ENCODE results near the gene MB. TPM values are rescaled to one million over a fixed set of nuclear protein-coding genes. Genes with fewer than 3 reads are reported as not detected.

Gene MB
- total and polyA plus RNA-seq, 5 donors from 2014 or later, result not detected

DNA sequence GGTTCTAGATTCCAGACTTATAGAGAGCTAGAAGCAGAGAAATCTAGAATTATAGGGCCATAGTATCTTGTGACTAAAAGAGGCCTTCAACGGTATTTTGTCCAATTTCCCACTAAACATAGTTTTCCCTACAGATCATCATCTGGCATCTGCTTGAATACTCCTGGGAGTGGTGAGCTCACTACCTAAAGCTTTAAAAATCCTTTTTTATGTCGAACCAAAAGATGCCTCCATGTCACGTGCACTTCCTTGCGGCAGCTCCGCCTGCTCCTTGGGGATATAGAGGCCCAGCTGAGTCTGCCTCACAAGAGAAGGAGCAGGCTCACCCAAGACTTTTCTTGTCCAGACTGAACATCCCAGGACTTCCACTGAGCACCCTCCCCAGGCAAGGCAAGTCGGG, 4.3 kb upstream of the MB start:
- DNase-seq, result no peak
- Histone ChIP-seq H3K9me3 (ENCODE audit: control insufficient read depth in 2 of 2, low read length in 2 of 2) (no peaks in the 10 kb centered on the region), H3K27me3 (ENCODE audit: control insufficient read depth, insufficient read depth, low read length) (peaks cover 5% of the 10 kb centered on the region), H3K36me3 (ENCODE audit: control insufficient read depth, insufficient read depth, low read length) (no peaks in the 10 kb centered on the region), H3K27ac (ENCODE audit: insufficient read depth, low read length, poor library complexity, severe bottlenecking) (no peak overlapping the region), H3K4me3 (ENCODE audit: low read depth, low read length) (no peak overlapping the region), H3K4me1 (ENCODE audit: control insufficient read depth, insufficient read depth, low read length, poor library complexity, severe bottlenecking) (no peaks in the 10 kb centered on the region)
- Mint-ChIP-seq H3K4me1 (peaks cover 0 to 4% (median 3%) of the 10 kb centered on the region in 4 donors), H3K27ac (peak overlapping the region in 1 of 3 donors; percentile 57), H3K4me3 (no peak overlapping the region), H3K27me3 (peaks cover 12% of the 10 kb centered on the region), H3K36me3 (no peaks in the 10 kb centered on the region), H3K9me3 (peaks cover 0 to 2% (median 0%) of the 10 kb centered on the region in 7 donors)
- no peak for ATAC-seq (ENCODE audit: low read depth in 2 of 2)

DNA sequence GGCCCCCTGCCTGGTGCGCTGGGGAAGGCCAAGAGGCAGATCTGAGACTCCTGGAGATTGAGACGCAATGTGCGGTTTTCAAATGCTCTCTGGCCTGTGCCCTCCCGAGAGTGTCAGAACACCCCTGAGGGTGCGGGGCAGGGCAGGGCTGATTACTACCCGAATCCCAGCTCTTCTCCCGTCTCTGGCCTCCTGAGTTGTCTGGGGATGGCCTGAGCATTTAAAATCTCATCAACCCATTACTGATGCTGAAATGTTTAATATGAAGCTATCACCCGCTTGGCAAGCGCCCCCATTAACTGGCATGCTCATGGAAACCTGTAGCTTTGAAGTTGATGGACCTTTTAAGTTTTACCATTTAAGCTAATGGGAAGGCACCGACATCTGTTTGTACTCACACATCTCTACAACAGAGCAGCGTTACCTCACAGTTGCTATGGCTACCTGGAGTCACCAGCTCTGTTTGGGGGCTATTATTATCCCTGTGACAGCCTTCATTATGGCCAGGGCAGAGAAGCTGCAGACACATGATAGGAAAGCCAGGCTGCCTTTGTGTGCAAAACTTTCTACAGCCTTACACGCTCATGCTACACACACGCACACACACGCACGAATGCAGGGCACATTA, 3.6 kb upstream of the MB start:
- no peak overlapping the region for H3K4me3 ChIP-seq (ENCODE audit: low read depth, low read length)
- ATAC-seq (ENCODE audit: low read depth in 2 of 2), result no peak
- peaks cover 5% of the 10 kb centered on the region for H3K27me3 ChIP-seq (ENCODE audit: control insufficient read depth, insufficient read depth, low read length)
- Mint-ChIP-seq H3K36me3 (no peaks in the 10 kb centered on the region), H3K27ac (no peak overlapping the region), H3K9me3 (peaks cover 0 to 1% (median 0%) of the 10 kb centered on the region in 7 donors), H3K4me1 (peaks cover 0 to 8% (median 3%) of the 10 kb centered on the region in 4 donors), H3K4me3 (no peak overlapping the region), H3K27me3 (peaks cover 9% of the 10 kb centered on the region)
- no peaks in the 10 kb centered on the region for H3K9me3 ChIP-seq (ENCODE audit: control insufficient read depth in 2 of 2, low read length in 2 of 2)
- no peaks in the 10 kb centered on the region for H3K4me1 ChIP-seq (ENCODE audit: control insufficient read depth, insufficient read depth, low read length, poor library complexity, severe bottlenecking)
- H3K27ac ChIP-seq (ENCODE audit: insufficient read depth, low read length, poor library complexity, severe bottlenecking), result no peak overlapping the region
- no peaks in the 10 kb centered on the region for H3K36me3 ChIP-seq (ENCODE audit: control insufficient read depth, insufficient read depth, low read length)
- DNase-seq, result no peak

DNA sequence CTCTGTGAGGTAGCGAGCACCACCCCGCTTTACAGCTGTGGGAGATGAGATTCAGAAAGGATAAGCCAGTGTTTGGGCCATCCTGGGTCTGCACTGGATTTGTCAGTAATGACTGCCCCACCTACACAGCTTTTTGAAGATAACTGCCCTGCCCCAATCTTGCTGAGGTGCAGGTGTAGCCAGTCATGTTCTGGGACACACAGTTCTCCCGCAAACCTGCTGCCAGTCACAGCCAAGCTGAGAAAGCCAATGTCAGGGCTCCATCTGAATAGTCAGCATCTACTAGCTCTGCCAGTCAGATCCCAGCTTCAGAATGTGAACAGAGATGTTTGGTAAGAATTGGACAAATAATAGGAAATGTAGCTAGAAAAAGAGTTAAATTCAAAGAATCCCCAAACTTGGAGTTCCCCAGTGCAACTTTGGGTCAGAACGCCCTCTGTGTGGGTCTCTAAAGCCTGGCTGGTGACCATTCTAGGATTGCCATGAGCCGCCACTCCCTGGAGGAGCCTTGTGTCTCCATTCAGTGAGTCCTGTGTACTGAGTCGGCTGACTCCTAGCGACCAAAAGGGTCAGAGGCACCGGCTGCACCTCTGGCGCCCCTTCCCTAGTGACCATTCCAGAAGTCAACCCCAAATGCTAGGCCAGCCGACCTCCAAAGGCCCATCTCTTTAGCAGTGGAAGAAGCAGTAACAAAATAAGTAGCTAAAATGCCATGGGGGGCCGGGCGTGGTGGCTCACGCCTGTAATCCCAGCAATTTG, 2.4 kb upstream of the MB start:
- peaks cover 0 to 11% (median 3%) of the 10 kb centered on the region in 4 donors for H3K4me1 Mint-ChIP-seq

DNA sequence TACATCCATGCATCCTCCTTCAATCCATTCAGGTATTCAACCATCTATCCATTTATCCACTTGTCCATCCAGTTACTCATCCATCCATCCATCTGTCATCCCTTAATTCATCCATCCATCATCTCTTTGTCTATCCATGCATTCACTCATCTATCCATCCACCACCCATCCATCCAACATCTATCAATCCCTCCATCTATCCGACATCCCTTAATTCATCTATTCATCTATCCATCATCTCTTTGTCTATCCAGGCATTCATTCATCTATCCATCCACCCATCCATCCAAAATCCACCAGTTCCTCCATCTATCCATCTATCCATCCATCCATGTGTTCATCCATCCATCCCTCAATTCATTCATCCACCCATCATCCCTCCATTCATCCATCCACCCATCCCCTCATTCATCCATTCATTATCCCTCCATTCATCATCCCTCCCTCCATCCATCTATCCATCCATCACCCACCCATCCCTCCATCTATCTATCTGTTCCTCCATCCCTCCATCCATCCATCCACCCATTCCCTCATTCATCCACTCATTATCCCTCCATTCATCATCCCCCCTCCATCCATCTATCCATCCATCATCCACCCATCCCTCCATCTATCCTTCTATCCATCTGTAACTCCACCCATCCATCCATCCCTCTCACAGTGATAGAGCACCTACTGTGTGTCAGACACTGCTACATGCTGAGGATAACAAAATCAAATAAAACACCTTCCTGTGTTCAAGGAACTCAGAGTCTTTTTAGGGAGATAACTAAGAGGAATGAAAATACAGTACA, 1.5 kb upstream of the MB start:
- Mint-ChIP-seq H3K9me3 (peaks cover 0 to 1% (median 0%) of the 10 kb centered on the region in 7 donors), H3K27me3 (no peaks in the 10 kb centered on the region), H3K4me3 (no peak overlapping the region), H3K36me3 (no peaks in the 10 kb centered on the region), H3K27ac (no peak overlapping the region), H3K4me1 (peaks cover 0 to 11% (median 3%) of the 10 kb centered on the region in 4 donors)
- no peaks in the 10 kb centered on the region for H3K27me3 ChIP-seq (ENCODE audit: control insufficient read depth, insufficient read depth, low read length)
- H3K36me3 ChIP-seq (ENCODE audit: control insufficient read depth, insufficient read depth, low read length), result no peaks in the 10 kb centered on the region
- no peaks in the 10 kb centered on the region for H3K4me1 ChIP-seq (ENCODE audit: control insufficient read depth, insufficient read depth, low read length, poor library complexity, severe bottlenecking)
- no peak overlapping the region for H3K27ac ChIP-seq (ENCODE audit: insufficient read depth, low read length, poor library complexity, severe bottlenecking)
- no peak overlapping the region for H3K4me3 ChIP-seq (ENCODE audit: low read depth, low read length)
- ATAC-seq (ENCODE audit: low read depth in 2 of 2), result no peak
- no peaks in the 10 kb centered on the region for H3K9me3 ChIP-seq (ENCODE audit: control insufficient read depth in 2 of 2, low read length in 2 of 2)
- no peak for DNase-seq

More for the DNA sequence above, 2.4 kb upstream of the MB start:
- no peak overlapping the region for H3K4me3 Mint-ChIP-seq
- no peak for ATAC-seq (ENCODE audit: low read depth in 2 of 2)
- H3K9me3 ChIP-seq (ENCODE audit: control insufficient read depth in 2 of 2, low read length in 2 of 2), result no peaks in the 10 kb centered on the region
- H3K27ac Mint-ChIP-seq, result no peak overlapping the region
- H3K4me3 ChIP-seq (ENCODE audit: low read depth, low read length), result no peak overlapping the region
- no peaks in the 10 kb centered on the region for H3K36me3 ChIP-seq (ENCODE audit: control insufficient read depth, insufficient read depth, low read length)
- no peaks in the 10 kb centered on the region for H3K4me1 ChIP-seq (ENCODE audit: control insufficient read depth, insufficient read depth, low read length, poor library complexity, severe bottlenecking)
- H3K27me3 ChIP-seq (ENCODE audit: control insufficient read depth, insufficient read depth, low read length), result peaks cover 1% of the 10 kb centered on the region
- no peaks in the 10 kb centered on the region for H3K36me3 Mint-ChIP-seq
- H3K27me3 Mint-ChIP-seq, result peaks cover 3% of the 10 kb centered on the region
- H3K9me3 Mint-ChIP-seq, result peaks cover 0 to 1% (median 0%) of the 10 kb centered on the region in 7 donors
- DNase-seq, result no peak
- H3K27ac ChIP-seq (ENCODE audit: insufficient read depth, low read length, poor library complexity, severe bottlenecking), result no peak overlapping the region

DNA sequence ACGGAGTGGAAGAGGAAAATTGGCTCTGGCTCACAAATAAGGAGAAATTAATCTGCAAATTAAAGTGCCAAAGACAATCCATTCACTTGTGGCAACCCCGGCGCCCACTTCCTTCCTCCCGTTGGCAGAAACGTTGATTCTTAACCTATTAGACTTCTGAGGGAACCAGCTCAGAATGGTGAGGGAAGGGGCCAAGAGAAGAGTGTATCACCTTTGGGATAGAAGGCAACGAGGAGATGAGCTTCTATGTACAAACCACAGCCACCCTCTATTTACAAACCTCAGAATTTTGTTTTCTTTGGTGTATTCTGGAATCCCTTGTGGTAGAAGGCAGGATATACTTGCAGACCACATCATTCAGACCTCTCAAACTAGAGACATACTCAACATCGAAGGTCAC, 1.1 kb downstream of the MB start:
- H3K4me1 ChIP-seq (ENCODE audit: control insufficient read depth, insufficient read depth, low read length, poor library complexity, severe bottlenecking), result no peaks in the 10 kb centered on the region
- H3K36me3 ChIP-seq (ENCODE audit: control insufficient read depth, insufficient read depth, low read length), result no peaks in the 10 kb centered on the region
- no peaks in the 10 kb centered on the region for H3K36me3 Mint-ChIP-seq
- H3K4me3 ChIP-seq (ENCODE audit: low read depth, low read length), result no peak overlapping the region
- H3K9me3 Mint-ChIP-seq, result peaks cover 0 to 1% (median 0%) of the 10 kb centered on the region in 7 donors
- no peak overlapping the region for H3K27ac ChIP-seq (ENCODE audit: insufficient read depth, low read length, poor library complexity, severe bottlenecking)
- ATAC-seq (ENCODE audit: low read depth in 2 of 2) (no peak), DNase-seq (peak in 1 of 3 donors; percentile 14)
- H3K4me1 Mint-ChIP-seq, result peaks cover 0 to 9% (median 0%) of the 10 kb centered on the region in 4 donors
- no peaks in the 10 kb centered on the region for H3K27me3 Mint-ChIP-seq
- no peak overlapping the region for H3K27ac Mint-ChIP-seq
- H3K27me3 ChIP-seq (ENCODE audit: control insufficient read depth, insufficient read depth, low read length), result no peaks in the 10 kb centered on the region
- no peaks in the 10 kb centered on the region for H3K9me3 ChIP-seq (ENCODE audit: control insufficient read depth in 2 of 2, low read length in 2 of 2)
- no peak overlapping the region for H3K4me3 Mint-ChIP-seq

DNA sequence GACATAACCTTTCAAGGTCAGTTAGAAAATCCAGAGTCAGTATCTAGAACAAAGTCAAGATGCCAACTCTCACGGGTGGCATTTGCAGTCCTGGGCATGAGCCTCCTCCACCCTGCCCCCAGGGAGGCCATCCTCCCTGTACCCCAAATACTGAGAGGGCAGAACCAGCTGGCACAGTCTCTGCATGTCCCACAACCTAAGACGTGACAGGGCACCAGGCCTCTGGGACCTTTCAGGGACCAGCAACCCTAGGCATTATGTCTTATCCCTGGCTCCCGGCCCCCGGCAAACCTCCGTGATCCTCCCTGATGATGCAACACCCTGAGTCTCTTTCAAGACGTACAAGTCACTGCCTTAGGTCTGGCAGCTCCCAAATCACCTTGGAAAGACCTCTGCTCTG, 2.0 kb downstream of the MB start:
- H3K36me3 Mint-ChIP-seq, result no peaks in the 10 kb centered on the region
- H3K4me1 Mint-ChIP-seq, result peaks cover 0 to 9% (median 0%) of the 10 kb centered on the region in 4 donors
- H3K27me3 Mint-ChIP-seq, result peaks cover 2% of the 10 kb centered on the region
- no peak overlapping the region for H3K27ac ChIP-seq (ENCODE audit: insufficient read depth, low read length, poor library complexity, severe bottlenecking)
- H3K4me1 ChIP-seq (ENCODE audit: control insufficient read depth, insufficient read depth, low read length, poor library complexity, severe bottlenecking), result no peaks in the 10 kb centered on the region
- no peaks in the 10 kb centered on the region for H3K9me3 ChIP-seq (ENCODE audit: control insufficient read depth in 2 of 2, low read length in 2 of 2)
- no peaks in the 10 kb centered on the region for H3K27me3 ChIP-seq (ENCODE audit: control insufficient read depth, insufficient read depth, low read length)
- ATAC-seq (ENCODE audit: low read depth in 2 of 2), result no peak
- no peaks in the 10 kb centered on the region for H3K36me3 ChIP-seq (ENCODE audit: control insufficient read depth, insufficient read depth, low read length)
- no peak for DNase-seq
- H3K9me3 Mint-ChIP-seq, result peaks cover 0 to 1% (median 0%) of the 10 kb centered on the region in 7 donors
- no peak overlapping the region for H3K4me3 Mint-ChIP-seq
- H3K4me3 ChIP-seq (ENCODE audit: low read depth, low read length), result no peak overlapping the region
- peak overlapping the region in 1 of 3 donors; percentile 64 for H3K27ac Mint-ChIP-seq

DNA sequence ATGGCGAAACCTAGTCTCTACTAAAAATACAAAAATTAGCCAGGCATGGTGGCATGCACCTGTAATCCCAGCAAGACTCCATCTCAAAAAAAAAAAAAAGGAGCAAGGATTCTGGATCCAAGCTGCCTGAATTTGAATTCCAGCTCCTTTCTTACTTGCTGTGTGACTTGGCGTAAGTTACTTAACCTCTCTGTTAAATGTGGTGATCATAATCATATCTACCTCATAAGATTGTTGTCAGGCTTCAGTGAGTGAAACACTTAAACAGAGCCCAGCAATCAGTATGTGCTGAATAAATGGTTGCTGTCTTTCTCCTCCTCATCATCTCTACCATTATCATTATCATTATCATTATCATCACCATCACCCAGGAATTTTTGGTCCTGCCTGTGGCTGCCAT, 2.7 kb downstream of the MB start:
- Mint-ChIP-seq H3K27me3 (peaks cover 10% of the 10 kb centered on the region), H3K4me3 (no peak overlapping the region)
- no peak for DNase-seq

More for the DNA sequence above, 2.7 kb downstream of the MB start:
- Mint-ChIP-seq H3K9me3 (peaks cover 0 to 1% (median 0%) of the 10 kb centered on the region in 7 donors), H3K36me3 (no peaks in the 10 kb centered on the region), H3K27ac (peak overlapping the region in 1 of 3 donors; percentile 64), H3K4me1 (peaks cover 0 to 9% (median 0%) of the 10 kb centered on the region in 4 donors)
- H3K27me3 ChIP-seq (ENCODE audit: control insufficient read depth, insufficient read depth, low read length), result no peaks in the 10 kb centered on the region
- H3K27ac ChIP-seq (ENCODE audit: insufficient read depth, low read length, poor library complexity, severe bottlenecking), result no peak overlapping the region
- ATAC-seq (ENCODE audit: low read depth in 2 of 2), result no peak
- H3K36me3 ChIP-seq (ENCODE audit: control insufficient read depth, insufficient read depth, low read length), result no peaks in the 10 kb centered on the region
- no peaks in the 10 kb centered on the region for H3K9me3 ChIP-seq (ENCODE audit: control insufficient read depth in 2 of 2, low read length in 2 of 2)
- H3K4me1 ChIP-seq (ENCODE audit: control insufficient read depth, insufficient read depth, low read length, poor library complexity, severe bottlenecking), result no peaks in the 10 kb centered on the region
- no peak overlapping the region for H3K4me3 ChIP-seq (ENCODE audit: low read depth, low read length)
